GM21526 (cell line): Measurements from ENCODE around the gene STX4.
"Not testable (repeated sequence)": the region's sequence is repeated elsewhere in the genome, so short reads cannot be mapped to it uniquely, and the experiment has no call there.

ENCODE experiments used
- ATAC-seq: cut with Tn5 transposase; IDR thresholded peaks from one replicate; pipeline ENCODE4 v1.9.1; 2021; ENCODE audit warnings: moderate library complexity; ENCODE audit not compliant: unreplicated experiment, low FRiP score

The STX4 gene

DNA sequence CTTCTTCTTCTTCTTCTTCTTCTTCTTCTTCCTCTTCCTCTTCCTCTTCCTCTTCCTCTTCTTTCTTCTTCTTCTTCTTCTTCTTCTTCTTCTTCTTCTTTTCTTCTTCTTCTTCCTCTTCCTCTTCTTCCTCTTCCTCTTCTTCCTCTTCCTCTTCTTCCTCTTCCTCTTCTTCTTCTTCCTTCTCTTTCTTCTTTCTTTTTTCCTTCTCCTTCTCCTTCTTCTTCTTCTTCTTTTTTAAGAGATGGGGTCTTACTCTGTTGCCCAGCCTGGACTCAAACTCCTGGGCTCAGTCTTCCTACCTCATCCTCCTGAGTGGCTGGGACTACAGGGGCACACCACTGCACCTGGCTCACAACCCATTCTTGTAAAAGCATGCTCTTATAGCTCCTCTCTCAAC lies 20.1 kb upstream of the STX4 start:
- ATAC-seq: not testable (repeated sequence)

DNA sequence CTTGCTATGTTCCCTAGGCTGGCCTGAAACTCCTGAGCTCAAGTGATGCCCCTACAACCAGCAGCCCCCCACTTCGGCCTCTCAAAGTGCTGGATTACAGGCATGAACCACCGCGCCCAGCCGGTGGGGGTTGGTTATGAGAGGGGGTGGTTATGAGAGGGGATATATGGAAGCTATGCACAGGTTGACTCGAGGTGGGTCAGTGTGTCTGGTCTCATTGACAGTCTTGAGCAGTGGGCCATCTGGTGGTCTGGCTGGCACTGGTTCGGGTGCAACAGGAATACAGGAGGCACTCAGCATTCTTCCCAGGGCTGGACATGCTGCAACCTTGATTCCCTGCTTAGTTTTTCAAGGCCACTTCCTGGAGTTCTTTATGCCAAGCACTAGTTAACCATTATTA lies 17.3 kb upstream of the STX4 start:
- no peak for ATAC-seq

DNA sequence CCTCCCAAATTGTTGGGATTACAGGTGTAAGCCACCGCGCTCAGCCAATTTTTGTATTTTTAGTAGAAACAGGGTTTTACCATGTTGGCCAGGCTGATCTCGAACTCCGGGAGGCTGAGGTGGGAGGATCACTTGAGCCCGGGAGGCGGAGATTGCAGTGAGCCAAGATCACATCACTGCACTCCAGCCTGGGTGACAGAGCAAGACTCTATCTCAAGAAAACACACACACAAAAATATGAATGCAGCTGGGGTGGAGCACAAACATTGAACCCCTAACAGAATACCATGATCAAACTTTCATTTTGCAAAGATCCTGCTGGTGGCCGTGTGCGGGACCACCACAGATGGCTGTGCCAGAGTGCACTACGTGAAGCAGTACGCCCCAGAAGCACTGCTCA lies 15.6 kb upstream of the STX4 start:
- ATAC-seq: not testable (repeated sequence)

DNA sequence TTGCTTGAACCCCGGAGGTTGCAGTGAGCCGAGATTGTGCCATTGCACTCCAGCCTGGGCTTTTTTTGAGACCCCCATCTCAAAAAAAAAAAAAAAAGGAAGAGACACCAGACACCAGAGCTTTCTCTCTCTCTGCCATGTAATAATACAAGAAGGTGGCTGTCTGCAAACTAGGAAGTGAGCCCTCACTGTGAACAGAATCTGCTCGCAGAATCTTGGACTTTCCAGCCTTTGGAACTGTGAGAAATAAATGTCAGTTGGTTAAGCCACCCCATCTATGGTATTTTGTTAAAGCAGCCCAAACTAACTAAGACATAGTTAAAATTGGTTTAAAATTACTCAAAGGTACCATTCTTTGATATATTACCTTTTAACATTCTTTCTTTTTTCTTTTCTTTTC lies 12.8 kb upstream of the STX4 start:
- no peak for ATAC-seq

DNA sequence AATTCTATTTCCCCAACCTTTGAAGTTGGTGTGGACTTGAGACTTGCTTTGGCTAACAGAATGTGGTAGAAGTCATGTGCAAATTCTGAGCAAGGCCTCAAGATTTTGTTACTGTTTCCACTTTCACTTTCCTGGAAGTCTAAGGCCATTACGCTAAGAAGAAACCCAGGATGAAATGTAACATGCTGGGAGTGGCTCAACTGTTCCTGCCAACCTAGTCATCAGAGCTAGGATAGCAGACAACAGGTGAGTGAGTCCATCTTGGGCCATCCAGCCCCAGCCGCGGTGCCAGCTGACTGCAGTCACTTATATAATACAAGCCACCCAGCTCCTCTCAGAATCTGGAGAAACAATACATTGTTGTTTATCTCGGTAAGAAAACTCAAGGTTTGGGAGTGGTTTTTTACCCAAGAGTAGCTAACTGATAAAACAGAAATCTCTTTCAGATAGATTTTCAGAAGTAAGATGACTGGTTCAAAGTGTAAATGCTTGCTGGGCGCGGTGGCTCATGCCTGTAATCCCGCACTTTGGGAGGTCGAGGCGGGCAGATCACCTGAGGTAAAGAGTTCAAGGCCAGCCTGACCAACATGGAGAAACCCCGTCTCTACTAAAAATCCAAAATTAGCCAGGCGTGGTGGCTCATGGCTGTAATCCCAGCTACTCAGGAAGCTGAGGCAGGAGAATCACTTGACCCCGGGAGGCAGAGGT lies 10.7 kb upstream of the STX4 start:
- no peak for ATAC-seq

DNA sequence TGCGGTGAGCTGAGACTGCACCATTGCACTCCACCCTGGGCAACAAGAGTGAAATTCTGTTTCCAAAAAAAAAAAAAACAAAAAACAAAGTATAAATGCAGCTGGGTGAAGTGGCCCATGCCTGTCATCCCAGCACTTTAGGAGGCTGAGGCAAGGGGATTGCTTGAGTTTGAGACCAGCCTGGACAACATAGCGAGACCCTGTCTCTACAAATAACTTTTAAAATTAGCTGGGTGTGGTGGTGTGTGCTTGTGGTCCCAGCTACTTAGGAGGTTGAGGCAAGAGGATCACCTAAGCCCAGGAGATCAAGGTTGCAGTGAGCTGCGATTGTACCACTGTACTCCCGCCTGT lies 10.1 kb upstream of the STX4 start:
- no peak for ATAC-seq

DNA sequence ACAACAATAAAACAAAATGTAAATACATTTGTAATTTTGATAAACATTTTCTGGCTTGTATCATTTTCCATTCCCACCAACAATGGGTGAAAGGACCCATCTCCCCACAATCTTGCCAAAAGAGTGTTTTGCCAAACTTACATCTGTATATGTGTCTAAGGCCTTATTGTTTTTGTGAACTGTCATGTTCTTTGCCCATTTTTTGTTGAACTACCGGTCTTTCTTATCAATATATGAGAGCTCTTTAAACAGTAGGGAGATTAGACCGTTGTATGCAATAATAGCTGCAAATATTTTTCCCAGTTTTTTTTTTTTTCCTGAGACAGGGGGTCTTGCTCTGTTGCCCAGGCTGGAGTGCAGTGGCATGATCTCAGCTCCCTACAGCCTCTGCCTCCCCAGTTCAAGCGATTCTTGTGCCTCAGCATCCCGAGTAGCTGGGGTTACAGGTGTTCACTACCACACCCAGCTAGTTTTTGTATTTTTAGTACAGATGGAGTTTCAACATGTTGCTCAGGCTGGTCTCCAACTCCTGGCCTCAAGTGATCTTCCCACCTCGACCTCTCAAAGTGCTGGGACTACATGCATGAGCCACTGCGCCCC lies 9.6 kb upstream of the STX4 start:
- no peak for ATAC-seq

DNA sequence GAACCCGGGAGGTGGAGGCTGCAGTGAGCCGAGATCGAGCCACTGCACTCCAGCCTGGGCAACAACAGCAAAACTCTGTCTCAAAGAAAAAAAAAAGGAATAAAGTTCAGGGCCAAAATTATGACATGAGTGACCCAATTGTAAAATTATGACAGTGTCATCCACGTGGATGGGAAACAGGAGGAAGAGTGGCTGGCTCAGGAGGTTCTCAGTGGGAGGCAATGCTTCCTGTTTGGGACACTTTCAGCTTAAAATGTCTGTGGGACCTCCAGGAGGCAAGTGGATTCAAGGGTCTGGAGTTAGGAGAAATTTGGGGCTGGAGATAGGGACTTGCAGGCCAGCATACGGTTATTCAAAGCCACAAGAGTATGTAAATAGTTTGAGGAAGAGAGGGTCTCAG lies 8.0 kb upstream of the STX4 start:
- no peak for ATAC-seq

DNA sequence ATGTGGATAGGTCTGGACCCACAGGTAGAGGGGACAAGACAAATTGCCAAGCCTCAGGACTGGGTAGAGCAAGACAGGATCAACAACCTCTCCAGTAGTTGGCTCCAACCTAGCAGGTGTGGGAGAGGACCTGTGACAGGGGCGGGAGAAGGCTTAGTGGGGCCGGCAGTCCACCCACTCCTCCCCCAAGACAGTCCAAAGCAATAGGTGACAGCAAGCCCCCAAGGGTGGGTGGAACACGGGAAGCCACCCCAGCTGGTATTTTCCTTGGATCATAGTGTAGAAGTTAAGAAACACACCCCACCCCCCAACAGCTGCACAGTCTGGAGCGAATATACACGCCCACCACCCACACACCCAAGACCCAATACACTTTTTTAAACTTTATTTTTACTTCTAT lies 4.1 kb upstream of the STX4 start:
- ATAC-seq: no peak

DNA sequence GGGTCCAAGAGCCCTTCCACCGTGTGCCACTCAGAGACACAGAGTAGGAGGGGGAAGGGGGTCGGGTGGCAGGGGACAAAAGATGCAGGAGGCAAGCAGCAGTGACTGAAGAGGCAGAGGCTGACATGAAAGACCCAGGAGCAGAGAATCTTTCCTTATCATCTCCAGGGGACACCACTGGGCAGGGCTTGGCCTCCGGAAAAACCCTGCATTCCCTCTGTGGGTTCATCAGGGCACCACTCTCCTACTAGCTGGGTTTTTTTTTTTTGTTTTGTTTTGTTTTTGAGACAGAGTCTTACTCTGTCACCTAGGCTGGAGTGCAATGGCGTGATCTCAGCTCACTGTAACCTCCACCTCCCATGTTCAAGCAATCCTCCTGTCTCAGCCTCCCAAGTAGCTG lies 2.1 kb upstream of the STX4 start:
- no peak for ATAC-seq

DNA sequence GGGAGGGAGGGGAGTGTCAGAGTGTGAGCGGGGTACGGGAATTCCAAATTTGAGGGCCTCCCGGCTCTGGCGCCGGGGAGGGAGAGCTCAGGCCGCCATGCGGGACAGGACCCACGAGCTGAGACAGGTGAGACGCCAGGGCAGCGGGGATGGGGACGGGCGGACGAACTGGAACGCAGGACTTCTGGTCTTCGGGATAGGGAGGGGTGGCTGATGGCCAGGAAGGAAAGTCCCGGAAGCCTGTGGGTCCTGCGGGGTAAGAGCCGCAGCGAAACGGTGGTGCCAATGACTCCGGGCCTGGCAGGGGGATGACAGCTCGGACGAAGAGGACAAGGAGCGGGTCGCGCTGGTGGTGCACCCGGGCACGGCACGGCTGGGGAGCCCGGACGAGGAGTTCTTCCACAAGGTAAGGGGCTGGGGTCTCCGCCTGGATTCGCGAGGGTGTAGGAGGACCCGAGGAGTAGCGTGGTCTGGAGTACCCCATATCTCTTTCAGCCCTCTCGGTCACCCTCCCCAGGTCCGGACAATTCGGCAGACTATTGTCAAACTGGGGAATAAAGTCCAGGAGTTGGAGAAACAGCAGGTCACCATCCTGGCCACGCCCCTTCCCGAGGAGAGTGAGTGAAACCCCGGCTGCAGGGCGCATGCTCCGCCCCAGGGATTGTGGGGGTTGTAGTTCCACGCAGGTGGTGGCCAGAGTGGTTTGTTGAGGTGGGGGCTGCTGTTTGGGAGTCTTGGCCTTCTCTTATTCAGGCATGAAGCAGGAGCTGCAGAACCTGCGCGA lies 543 bp downstream of the STX4 start:
- peak; percentile 38 for ATAC-seq

DNA sequence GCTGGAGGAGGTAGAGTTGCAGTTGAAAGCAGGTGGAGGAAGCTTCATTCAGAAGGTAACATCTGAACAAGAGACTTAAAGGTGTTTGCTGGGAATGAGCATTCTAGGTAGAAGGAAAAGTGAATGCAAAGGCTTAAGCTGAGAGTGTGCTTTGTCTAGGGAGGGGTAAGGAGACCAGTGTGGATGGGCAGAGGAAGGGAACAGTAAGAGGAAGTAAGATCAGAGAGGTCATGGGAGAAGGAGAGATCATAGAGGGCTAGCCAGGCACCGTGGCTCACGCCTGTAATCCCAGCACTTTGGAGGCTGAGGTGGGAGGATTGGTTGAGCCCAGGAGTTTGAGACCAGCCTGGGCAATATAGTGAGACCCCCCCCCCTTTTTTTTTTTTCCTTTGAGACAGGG lies 3.3 kb downstream of the STX4 start:
- no peak for ATAC-seq

DNA sequence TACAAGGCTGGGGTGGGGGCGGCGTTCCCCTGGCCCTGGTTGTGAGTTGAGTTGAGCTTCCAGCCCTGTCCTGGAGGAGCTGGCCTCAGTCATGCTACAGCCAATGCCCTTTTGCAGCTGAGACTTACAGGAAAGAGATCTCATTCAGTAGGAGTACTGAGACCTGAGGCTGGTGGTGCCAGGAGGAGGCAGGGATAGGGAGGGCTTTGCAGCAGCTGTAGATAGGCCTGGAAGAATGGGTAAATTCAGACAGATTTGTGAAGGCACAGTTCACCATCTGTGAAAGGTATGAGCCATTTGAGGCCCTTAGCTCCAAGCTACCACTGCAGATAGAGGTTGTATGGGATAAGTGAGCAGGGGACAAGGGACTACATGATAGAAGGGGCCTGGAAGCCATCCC lies 5.6 kb downstream of the STX4 start:
- ATAC-seq: no peak

DNA sequence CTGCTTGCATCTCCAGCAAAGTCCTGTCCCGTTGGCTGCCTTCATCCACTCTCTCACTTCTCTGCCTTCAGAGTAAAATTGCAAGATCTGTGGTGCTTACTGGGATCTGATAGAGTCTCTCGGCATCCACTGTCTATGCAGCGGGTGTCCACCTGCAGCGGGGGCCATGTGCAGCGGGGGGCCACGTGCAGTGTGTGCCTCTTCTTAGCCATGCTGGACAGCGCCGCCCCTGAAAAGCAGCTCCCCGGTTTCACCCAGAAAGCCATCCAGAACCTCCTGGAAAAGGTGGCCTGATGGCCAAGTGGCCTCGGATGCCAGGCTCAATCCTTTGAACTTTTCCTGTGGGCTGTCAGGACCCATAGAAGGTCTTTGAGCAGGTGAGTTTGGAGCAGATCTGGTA lies 9.5 kb downstream of the STX4 start:
- ATAC-seq: no peak

DNA sequence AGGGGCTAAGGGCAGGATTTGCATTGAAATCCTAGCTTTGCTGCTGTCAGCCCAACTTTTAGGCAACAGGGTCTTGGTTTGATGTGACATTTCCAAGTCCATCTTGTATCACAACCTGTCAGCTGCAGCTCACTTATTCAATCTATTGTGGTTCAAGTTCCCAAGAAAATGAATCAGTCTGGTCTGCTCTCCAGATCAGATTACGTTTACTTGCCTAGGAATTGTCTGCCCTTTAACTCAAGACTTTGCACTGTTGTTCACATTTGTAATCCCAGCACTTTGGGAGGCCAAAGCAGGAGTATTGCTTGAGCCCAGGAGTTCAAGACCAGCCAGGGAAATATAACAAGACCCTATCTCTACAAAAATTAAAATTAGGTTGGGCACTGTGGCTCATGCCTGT lies 10.0 kb downstream of the STX4 start:
- ATAC-seq: no peak

DNA sequence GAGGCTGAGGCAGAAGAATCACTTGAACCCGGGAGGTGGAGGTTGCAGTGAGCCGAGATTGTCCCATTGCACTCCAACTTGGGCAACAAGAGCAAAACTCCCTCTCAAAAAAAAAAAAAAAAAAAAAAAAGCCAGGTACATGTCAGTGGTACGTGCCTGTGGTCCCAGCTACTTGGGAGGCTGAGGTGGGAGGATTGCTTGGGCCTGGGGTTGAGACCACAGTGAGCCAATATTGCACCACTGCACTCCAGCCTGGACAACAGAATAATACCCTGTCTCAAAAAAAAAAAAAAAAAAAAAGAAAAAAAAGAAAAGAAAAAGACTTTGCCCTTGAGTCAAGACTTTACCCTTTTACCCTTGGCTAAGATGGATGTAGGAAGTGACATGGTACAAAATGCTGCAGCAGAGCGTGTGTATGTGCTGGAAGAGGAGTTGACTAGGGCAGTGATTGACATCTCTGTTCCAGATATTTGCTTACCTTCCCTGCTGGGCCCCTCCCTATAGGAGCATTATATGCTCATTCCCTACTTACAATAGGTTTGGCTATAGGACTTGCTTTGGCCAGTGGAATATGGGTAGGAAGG lies 10.6 kb downstream of the STX4 start:
- ATAC-seq: no peak

DNA sequence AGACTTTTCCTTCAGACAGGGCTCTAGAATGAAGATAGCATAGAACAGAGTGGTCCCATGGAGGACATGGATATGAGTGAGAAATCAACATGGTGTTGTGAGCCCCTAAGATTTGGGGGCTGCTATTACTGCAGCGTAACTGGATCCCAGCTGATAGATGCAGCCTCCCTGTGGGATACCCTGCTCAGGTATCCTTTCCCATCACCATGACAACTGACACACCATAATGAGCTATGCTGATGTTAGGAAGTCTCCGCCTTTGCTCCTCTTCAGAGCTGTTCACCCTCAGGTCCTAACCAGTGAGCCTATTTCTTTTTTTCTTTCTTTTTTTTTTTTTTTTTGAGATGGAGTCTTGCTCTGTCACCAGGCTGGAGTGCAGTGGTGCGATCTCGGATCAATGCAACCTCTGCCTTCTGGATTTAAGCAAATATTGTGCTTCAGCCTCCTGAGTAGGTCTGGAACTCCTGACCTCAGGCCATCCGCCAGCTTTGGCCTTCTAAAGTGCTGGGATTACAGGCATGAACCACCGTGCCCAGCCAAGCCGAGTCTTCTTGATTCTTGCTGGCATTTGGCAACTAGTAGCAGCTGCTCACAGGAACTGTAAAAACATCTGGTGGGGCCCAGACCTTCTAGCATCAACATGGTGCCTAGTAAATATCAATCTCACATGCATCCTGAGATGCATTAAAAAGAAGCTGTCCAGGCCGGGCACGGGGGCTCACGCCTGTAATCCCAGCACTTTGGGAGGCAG lies 17.1 kb downstream of the STX4 start:
- ATAC-seq: no peak

DNA sequence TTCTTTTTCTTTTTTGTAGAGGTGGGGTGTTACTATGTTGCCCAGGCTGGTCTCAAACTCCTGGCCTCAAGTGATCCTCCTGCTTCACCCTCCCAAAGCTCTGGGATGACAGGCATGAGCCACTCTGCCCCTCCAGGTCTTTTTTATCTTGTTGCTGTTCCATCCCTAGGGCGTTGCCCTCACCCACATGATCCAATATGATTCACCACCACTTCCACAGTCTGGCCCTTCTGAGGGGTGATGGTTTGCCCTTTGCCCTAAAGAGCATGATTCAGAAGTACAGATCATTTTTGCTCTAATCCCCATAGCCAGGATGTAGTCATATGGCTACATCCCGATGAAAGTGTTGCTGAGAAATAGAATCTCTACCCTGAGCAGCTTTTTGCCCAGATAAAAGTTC lies 18.8 kb downstream of the STX4 start:
- no peak for ATAC-seq

DNA sequence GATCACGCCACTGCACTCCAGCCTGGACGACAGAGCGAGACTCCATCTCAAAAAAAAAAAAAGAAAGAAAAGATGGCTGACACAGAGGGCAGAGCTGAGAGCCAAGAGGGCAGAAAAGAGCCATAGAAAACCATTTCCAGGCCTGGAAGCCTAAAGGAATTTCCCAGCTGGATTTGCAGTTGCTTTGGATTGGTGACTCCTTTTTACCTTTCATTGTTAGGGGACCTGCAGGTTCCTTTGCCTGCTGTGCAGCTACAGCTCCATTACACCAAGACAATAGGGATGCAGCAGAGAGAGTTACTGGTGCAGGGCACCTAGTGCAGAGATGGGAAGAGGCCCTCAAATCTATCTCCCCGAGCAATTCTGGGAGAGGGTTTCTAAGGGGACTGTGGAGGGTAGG lies 22.3 kb downstream of the STX4 start:
- ATAC-seq: no peak

DNA sequence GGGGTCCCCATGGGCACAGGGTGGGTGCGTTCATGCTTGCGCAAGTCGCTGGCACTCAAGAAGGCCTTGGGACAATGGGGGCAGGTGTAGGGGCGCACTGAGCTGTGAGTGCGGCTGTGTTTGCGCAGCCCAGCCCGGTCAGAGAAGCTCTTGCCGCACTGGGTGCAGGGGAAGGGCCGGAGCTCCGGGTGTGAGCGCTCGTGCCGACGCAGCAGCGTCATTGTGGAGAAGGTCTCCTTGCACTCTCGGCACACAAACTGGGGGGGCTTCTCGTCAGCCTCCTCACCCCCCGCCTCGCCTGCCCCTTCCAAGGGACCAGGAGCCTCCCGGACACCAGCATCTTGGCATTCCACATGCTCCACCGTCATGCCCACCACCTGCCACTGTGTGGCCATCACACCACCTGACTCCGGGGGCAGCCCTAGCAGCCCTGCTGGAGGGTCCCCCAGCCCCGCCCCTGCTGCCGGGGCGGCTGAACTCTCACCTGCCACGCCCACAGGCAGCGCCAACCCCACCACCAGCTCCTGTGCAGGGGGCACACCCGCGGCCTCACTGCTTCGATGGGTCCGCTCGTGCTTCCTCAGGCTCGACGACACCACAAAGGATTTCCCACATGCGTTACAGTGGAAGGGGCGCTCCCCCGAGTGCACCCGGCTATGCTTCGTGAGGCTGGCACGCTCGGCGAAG lies 27.9 kb downstream of the STX4 start:
- ATAC-seq: no peak
